Vagina (tissue), 2 donors: ENCODE data around the gene PDE11A. TPM values are rescaled to one million over a fixed set of nuclear protein-coding genes. Genes with fewer than 3 reads are reported as not detected.

Experiments used
- DNase-seq, 2 donors: peaks; one replicate each; pipeline ENCODE4 v3.0.0-alpha.2; 2017; ENCODE audit errors: extremely low spot score in 2 of 2
- H3K27ac ChIP-seq: fragments of 200-600 bp; sonication (generic); one replicate; pipeline ENCODE4 v1.5.1; 2019
- H3K27me3 ChIP-seq: fragments of 200-600 bp; sonication (generic); one replicate; pipeline ENCODE4 v1.5.1; 2019
- H3K36me3 ChIP-seq, 2 donors: fragments of 200-600 bp; sonication (generic); one replicate each; pipeline ENCODE4 v1.5.1; 2017 to 2019
- H3K4me1 ChIP-seq: fragments of 200-600 bp; sonication (generic); one replicate; pipeline ENCODE4 v1.5.1; 2019
- H3K4me3 ChIP-seq, 2 donors: fragments of 200-600 bp; sonication (generic); 1 replicate in 1 of 2; 2 replicates in 1 of 2; pipeline ENCODE4 v1.5.1; 2016 to 2019
- H3K9me3 ChIP-seq: fragments of 200-600 bp; sonication (generic); one replicate; pipeline ENCODE4 v1.5.1; 2019
- CTCF ChIP-seq, 3 experiments: fragments of 450-650 bp in 2 of 3; fragments of 200-600 bp in 1 of 3; sonication (generic) in 1 of 3; IDR thresholded peaks; one replicate each; pipeline ENCODE4 v1.5.1; 2017 to 2019; ENCODE audit warnings: antibody characterized with exemption in 3 of 3, mild to moderate bottlenecking in 2 of 3, moderate library complexity in 2 of 3
- POLR2A ChIP-seq, 2 donors: fragments of 450-650 bp; IDR thresholded peaks; one replicate each; pipeline ENCODE4 v1.6.1; 2017; ENCODE audit warnings: antibody characterized with exemption in 2 of 2, mild to moderate bottlenecking in 2 of 2, moderate library complexity in 2 of 2
- POLR2AphosphoS5 ChIP-seq, 2 donors: sonication (generic); formaldehyde crosslinking; IDR thresholded peaks; one replicate each; pipeline ENCODE4 v1.9.0; 2017; ENCODE audit warnings: antibody characterized with exemption in 2 of 2, mild to moderate bottlenecking in 2 of 2, low read depth in 1 of 2; ENCODE audit not compliant: insufficient read depth in 1 of 2
- intact Hi-C: fragments of 100-400 bp; cut with DNase I; formaldehyde crosslinking; loops from one replicate; pipeline ENCODE4 v1.15.1; 2023
- total RNA-seq: library from RNA; depleted of rRNA; stranded (reverse); fragments of >200 nt; gene quantifications from one replicate; pipeline ENCODE4 v1.2.3, GENCODE V29; 2016

Gene PDE11A
- total RNA-seq, 1 donor from 2014 or later = 0.25 TPM

DNA sequence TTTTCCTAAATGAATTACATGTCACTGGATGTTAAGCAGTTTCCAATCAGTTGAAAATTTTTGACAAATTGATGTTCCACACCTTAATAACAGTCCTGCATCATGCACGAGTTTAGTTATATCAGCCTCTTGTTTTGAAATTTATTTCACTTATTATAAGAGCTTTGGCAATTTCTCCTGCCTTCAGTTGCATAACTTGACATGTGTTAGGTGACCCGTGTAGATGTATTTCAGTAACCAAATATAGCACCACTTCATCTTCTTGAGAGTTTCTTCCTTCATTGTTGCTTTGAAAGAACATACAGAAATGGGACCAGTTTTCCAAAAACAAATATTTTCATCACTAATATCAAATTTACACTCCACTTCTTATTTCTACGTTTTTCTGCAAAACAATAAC lies 202.7 kb downstream of the PDE11A start:
- no peaks in the 10 kb centered on the region for H3K36me3 ChIP-seq
- no peak overlapping the region for H3K4me3 ChIP-seq
- no peaks in the 10 kb centered on the region for H3K4me1 ChIP-seq
- TF ChIP-seq CTCF (IDR thresholded peaks at IDR 0.05) = no peak
- no peak for TF ChIP-seq POLR2A (IDR thresholded peaks at IDR 0.05)
- no peak for TF ChIP-seq POLR2AphosphoS5 (IDR thresholded peaks at IDR 0.05; ENCODE audit: insufficient read depth in 1 of 2, low read depth in 1 of 2)
- DNase-seq = no peak
- no peak overlapping the region for H3K27ac ChIP-seq
- no peaks in the 10 kb centered on the region for H3K9me3 ChIP-seq
- H3K27me3 ChIP-seq = no peaks in the 10 kb centered on the region
- intact Hi-C loops = no loop called here

GRCh38 chr2:177869209-177869608 lies 203.4 kb downstream of the PDE11A start:
- Histone ChIP-seq H3K9me3 (no peaks in the 10 kb centered on the region), H3K27me3 (no peaks in the 10 kb centered on the region), H3K4me1 (no peaks in the 10 kb centered on the region), H3K4me3 (no peak overlapping the region), H3K36me3 (no peaks in the 10 kb centered on the region), H3K27ac (no peak overlapping the region)
- no peak for DNase-seq
- intact Hi-C loops = no loop called here
- no peak for TF ChIP-seq CTCF (IDR thresholded peaks at IDR 0.05)
- TF ChIP-seq POLR2AphosphoS5 (IDR thresholded peaks at IDR 0.05; ENCODE audit: insufficient read depth in 1 of 2, low read depth in 1 of 2) = no peak
- TF ChIP-seq POLR2A (IDR thresholded peaks at IDR 0.05) = no peak

GRCh38 chr2:177868806-177869205 lies 203.8 kb downstream of the PDE11A start:
- TF ChIP-seq CTCF (IDR thresholded peaks at IDR 0.05) (no peak), POLR2AphosphoS5 (IDR thresholded peaks at IDR 0.05; ENCODE audit: insufficient read depth in 1 of 2, low read depth in 1 of 2) (no peak), POLR2A (IDR thresholded peaks at IDR 0.05) (no peak)
- H3K4me3 ChIP-seq = no peak overlapping the region
- H3K4me1 ChIP-seq = no peaks in the 10 kb centered on the region
- no peak overlapping the region for H3K27ac ChIP-seq
- intact Hi-C loops = no loop called here
- DNase-seq = no peak
- no peaks in the 10 kb centered on the region for H3K27me3 ChIP-seq
- H3K9me3 ChIP-seq = no peaks in the 10 kb centered on the region
- H3K36me3 ChIP-seq = no peaks in the 10 kb centered on the region

DNA sequence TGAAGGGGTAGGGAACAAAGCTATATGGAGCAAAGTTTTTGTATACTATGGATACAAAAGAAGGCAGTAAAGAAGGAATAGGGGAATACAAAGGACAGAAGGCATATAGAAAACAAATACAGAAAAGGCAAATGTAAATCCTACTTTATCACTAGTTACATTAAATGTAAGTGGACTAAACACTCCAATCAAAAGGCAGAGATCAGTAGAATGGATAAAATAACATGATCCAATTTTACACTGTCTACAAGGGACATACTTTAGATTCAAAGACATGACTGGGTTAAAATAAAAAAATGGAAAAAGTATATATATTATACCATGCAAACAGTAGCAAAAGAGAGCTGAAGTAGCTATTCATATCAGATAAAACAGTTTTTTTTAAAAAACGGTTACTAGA lies 215.0 kb downstream of the PDE11A start:
- H3K27me3 ChIP-seq = no peaks in the 10 kb centered on the region
- no peaks in the 10 kb centered on the region for H3K36me3 ChIP-seq
- no peak overlapping the region for H3K4me3 ChIP-seq
- intact Hi-C loops = no loop called here
- no peaks in the 10 kb centered on the region for H3K4me1 ChIP-seq
- TF ChIP-seq CTCF (IDR thresholded peaks at IDR 0.05) = no peak
- no peak for TF ChIP-seq POLR2A (IDR thresholded peaks at IDR 0.05)
- no peak for TF ChIP-seq POLR2AphosphoS5 (IDR thresholded peaks at IDR 0.05; ENCODE audit: insufficient read depth in 1 of 2, low read depth in 1 of 2)
- no peak overlapping the region for H3K27ac ChIP-seq
- H3K9me3 ChIP-seq = no peaks in the 10 kb centered on the region
- DNase-seq = no peak

DNA sequence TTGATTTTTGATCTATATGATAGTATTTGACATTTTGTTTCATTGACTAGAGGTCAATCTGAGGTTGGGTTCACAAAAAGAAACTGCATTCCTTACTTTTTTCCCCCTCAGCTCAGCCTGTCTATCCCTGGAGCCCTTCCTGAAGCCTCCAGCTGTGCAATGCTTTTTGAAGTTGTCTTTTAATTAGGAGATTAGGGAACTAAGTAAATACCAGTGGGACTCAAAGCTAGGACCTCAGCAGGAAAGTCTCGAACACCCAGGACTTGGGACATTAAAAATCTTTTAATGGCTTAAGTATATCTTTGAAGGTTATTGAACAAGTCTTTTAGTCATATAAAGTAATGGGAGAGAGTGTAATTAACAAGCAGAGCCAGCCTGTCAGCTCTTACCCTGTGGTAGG lies 220.2 kb downstream of the PDE11A start:
- TF ChIP-seq POLR2A (IDR thresholded peaks at IDR 0.05) (no peak), POLR2AphosphoS5 (IDR thresholded peaks at IDR 0.05; ENCODE audit: insufficient read depth in 1 of 2, low read depth in 1 of 2) (no peak), CTCF (IDR thresholded peaks at IDR 0.05) (no peak)
- Histone ChIP-seq H3K9me3 (no peaks in the 10 kb centered on the region), H3K4me1 (no peaks in the 10 kb centered on the region), H3K36me3 (no peaks in the 10 kb centered on the region), H3K4me3 (no peak overlapping the region), H3K27ac (no peak overlapping the region), H3K27me3 (no peaks in the 10 kb centered on the region)
- intact Hi-C loops = no loop called here
- DNase-seq = no peak
